IPS-NIHi7 (cell line): Measurements from ENCODE around the gene FGF18.

Source experiments
- DNase-seq: peaks from one replicate; pipeline ENCODE4 v3.0.0; 2012; ENCODE audit warnings: mixed read lengths; ENCODE audit errors: extremely low spot score

Gene FGF18

GRCh38 chr5:171441246-171441791 lies 21.9 kb downstream of the FGF18 start:
- no peak for DNase-seq

GRCh38 chr5:171442287-171443042 lies 23.0 kb downstream of the FGF18 start:
- DNase-seq, result no peak

GRCh38 chr5:171444582-171444981 lies 25.1 kb downstream of the FGF18 start:
- no peak for DNase-seq

GRCh38 chr5:171445644-171446516 lies 26.4 kb downstream of the FGF18 start:
- no peak for DNase-seq

DNA sequence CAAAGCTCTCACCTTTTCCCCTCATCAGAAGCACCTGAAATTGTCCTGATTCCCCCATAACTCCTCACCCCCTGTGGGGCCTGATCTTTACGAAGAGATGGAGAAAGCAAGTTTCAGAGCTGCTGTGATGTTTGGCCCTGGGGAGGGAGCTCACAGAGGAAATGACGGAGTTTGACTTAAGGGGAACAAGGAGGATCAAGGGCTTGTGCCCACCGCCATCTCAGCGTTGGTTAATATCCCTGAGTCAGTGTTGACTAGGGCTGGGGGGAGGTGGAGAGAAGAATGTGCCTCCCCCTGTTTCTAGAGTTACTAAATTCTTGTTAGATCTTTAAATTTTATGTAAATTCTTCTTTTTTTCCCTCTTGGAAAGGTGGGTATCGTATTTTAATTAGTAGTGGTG lies 27.8 kb downstream of the FGF18 start:
- no peak for DNase-seq

DNA sequence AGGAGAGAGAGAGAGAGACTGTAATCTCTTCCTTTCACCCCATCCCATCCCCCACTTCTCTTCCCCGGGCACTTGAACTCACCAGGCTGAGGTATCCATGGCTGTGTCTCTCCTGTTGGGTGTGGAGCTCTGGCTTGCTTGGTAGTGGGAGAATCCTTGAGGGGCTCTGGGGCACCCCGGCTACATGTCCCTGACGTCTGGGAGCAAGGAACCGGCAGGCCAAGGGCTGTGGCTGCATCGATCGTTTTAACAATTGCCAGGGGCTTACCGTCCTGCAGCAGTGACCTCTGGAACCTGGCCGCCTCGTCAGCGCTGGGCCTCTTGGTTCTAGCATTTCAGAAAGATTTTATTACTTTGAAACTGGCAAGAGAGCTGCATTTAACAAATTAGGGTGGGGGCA lies 30.0 kb downstream of the FGF18 start:
- no peak for DNase-seq

- peak; percentile 80 for DNase-seq
Measured at GRCh38 chr5:171450423-171451331, 31.2 kb downstream of the FGF18 start.

DNA sequence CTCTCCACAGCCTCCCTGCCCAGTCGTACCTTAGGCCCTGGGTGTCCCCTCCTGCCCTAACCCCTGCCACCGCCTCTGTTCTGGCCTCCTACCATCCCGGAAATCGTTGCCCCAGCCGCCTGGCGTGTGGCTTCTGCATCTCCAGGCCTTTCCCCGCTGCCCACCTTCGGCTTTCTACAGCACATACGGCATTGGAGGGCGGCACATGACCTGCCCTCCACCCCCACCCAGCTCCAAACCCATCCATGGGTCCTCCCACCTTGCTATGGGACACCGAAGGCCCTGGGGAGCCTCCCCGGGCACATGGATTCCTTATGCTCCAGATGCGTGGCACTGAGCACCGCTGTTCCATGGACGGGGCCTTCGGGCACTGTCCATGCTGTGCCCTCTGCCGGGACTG lies 32.0 kb downstream of the FGF18 start:
- DNase-seq, result no peak

DNA sequence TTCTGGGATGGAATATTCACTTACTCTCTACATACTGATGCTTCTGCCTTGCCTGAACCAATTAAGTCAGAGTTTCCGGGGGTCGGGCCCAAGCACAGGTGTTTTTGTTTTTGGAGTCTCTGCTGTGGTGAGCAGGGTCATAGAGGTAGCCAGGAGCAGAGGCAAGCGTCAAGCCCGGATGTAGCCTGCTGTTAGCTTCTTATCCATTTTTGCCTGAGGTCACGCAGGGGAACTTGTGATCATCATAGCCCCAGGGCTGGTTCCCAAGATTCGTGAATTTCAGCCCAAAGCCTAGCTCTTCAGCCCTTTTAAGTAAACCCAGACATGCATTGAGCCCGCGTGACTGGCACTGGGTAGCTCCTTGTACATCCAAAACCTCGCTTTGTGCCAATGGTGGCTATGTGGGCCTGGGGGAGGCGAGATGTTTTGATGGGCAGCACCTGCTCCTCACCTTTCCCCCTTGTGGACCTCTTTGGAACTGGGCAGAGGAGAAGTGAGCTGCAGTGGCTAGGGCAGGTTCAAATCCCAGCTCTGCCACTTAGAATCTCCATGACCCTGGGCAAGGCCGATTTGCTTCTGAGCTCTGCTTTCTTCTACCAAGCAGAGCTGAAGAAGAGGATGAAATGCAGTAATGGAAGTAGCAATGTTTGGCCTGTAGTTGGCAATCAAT lies 33.7 kb downstream of the FGF18 start:
- DNase-seq, result no peak

DNA sequence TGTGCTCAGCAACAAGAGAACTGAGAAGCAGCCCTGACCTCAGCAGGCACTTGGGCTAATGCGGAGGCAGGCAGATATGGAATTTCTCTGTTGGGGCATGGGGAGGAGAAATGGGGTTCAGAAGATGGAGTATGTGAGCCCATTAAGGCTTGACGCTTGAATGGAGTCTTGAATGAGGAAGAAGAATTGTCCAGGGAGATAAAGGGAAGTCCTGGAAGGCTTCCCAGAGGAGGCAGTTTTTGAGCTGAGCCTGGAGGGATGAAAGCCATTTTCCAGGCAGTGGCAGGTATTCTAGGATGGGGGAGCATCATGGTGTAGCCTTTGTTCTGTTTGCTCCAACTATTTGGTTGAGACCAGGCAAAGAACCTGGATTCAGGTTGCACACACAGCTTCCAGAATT lies 34.5 kb downstream of the FGF18 start:
- no peak for DNase-seq

GRCh38 chr5:171454549-171454948 lies 35.1 kb downstream of the FGF18 start:
- no peak for DNase-seq

DNA sequence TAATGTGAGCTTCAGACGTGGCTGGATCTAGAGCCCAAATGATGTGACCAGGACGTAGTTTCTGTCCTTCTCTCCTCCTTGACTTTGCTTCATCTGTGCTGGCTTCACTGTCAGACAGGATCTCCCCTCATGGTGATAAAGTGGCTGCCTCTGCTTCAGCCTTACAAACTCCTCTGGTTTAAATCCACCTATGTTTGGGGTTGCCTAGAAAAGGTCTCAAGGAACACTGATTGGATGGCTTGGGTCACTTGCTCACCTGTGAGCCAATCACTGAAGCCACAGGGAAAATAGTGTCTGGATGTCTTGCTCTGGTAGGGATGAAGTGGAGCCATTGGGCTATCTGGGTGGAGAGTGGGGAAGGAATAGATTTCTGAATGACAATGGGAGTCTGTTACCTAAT lies 36.1 kb downstream of the FGF18 start:
- no peak for DNase-seq

GRCh38 chr5:171457208-171457981 lies 37.9 kb downstream of the FGF18 start:
- DNase-seq, result no peak

DNA sequence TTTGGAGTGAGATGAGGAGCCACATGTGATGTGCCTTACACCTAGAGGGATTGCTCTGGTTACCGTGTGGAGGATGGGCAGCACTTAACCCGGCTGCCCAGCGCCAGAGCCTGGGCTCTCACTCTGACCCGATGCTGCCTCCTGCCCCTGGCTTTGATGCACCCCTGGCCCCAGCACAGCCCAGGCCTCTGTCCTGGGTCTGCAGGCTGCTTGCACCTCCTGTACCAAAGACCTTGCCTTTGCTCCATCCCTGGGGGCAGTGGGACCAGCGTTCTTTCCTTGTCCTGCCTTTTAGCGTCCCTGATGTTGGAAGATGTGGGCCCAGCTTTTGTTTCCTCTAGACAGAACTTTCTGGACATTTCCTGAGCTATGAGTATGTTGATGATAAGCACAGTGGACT lies 40.4 kb downstream of the FGF18 start:
- DNase-seq, result no peak

DNA sequence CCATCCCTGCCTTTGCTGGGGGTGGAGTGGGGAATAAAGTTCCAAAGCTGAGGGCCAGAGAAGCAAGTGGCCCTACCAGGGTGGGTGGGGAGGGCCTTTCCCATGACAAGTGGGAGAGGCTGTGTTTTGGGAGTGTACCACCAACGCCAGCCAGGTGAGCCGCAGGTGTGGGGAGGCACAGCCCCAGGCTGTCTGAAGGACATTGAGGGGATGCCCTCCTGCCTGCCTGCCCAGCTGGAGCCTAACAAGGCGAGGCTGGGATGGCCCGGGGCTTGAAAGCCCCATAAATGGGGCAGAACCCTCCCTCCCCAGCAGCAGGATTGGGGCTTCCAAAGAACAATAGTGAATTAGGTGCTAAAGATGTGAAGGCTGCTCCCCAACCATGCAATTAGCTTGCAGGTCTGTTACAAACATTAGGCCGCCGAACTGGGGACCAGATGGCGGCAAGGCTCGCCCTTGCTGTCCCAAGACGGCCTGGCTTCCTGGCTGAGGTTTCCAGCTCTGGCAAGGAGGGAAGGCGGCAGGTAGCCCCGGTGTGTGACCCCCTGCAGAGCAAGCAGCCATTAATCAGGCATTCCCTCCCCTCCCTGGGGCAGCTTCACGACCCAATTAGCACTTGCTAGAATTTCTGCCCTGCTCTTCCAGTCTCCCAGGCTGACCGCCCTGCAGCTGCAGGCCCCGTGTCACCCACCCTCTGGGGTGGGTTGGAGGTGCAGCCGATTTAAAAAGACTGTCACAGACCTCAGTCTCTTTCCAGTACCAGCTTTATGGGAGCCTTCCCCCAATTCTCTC lies 42.9 kb downstream of the FGF18 start:
- DNase-seq, result peak; percentile 69

- no peak for DNase-seq
Measured at GRCh38 chr5:171462928-171463861, 43.7 kb downstream of the FGF18 start.

GRCh38 chr5:171463862-171464229 lies 44.4 kb downstream of the FGF18 start:
- DNase-seq, result no peak

DNA sequence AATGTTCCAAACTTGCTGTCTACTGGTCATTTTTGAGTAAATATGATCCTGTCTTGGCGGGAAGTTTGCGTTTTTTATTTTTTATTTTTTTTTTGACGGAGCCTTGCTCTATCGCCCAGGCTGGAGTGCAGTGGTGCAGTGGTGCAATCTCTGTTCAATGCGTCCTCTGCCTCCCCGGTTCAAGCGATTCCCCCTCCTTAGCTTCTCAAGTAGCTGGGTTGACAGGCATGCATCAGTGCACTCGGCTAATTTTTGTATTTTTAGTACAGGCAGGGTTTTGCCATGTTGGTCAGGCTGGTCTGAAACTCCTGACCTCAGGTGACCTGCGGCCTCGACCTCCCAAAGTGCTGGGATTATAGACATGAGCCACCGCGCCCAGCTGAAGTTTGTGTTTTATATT lies 45.4 kb downstream of the FGF18 start:
- DNase-seq, result no peak

DNA sequence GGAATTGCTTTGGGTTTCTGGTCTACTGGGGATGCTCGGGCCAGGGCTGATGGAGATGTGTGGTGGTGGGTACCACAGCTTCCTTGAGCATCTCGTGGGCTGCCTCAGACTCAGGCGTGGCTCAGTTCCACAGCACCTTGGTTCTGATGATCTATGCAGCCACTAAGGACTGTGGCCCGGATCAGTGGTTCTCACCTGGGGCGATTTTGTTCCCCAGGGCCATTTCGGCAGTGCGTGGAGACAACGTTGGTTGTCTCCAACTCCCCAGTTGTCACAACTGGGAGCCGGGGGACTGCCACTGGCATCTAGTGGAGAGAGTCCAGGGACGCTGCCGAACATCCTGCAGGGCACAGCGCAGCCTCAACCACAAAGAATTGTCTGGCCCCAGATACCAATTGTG lies 47.7 kb downstream of the FGF18 start:
- no peak for DNase-seq
